Measurements from ENCODE around the gene RALGDS. TPM values are rescaled to one million over a fixed set of nuclear protein-coding genes. Genes with fewer than 3 reads are reported as not detected.

Gene RALGDS
- total and polyA plus RNA-seq, 2 of the 4 experiments (the other 2 are of a cell fraction) = 13.1 to 36.9 TPM

DNA sequence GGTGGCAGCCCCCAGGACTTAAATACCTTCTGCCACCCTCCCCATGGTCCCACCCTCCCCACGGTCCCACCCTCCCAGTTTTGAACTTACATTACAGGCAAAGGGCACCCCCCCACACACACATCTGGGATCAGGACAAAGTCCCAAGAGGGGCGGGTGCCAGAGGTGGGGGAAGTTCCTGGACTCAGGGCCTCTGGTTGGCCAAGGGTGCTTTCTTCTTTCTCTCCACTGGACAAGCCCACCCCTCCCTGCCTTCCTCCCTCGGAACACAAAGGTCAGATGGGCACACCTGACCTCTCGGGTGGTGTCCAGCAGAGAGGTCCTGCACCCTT is 19.1 kb upstream of the RALGDS start:
- no peak overlapping the region for H3K4me3 ChIP-seq (ENCODE audit: insufficient read depth, low read depth, low read length)
- TF ChIP-seq RFX5 (IDR thresholded peaks at IDR 0.05; ENCODE audit: low read depth, low read length) = no peak
- no peak overlapping the region for H3K4ac ChIP-seq (ENCODE audit: low read depth, low read length)
- H3K18ac ChIP-seq (ENCODE audit: low read depth, low read length) = no peak overlapping the region
- 100% methylated on average over 1 of the region's 4 CpGs; no CpG with 5 or more reads in 1 of the 2 experiments for WGBS, 2 experiments (ENCODE audit: extremely low coverage in 2 of 2, insufficient read length in 1 of 2)
- no peak overlapping the region for H2AFZ ChIP-seq (replicated peaks; ENCODE audit: low read length, poor library complexity)
- no peak for DNase-seq
- no peak overlapping the region for H2BK20ac ChIP-seq (ENCODE audit: low read depth, low read length)
- in situ Hi-C loops (cut with MboI; ENCODE audit: low sequenced_read_pairs) = no loop called here
- no peak overlapping the region for H3K56ac ChIP-seq (ENCODE audit: extremely low read depth, insufficient read depth, low read length)
- H3K27ac ChIP-seq (ENCODE audit: insufficient read depth, low read length) = no peak overlapping the region
- peaks cover 17% of the 10 kb centered on the region for H3K4me1 ChIP-seq (ENCODE audit: control insufficient read depth, insufficient read depth, low read length)
- no peak overlapping the region for H2AK9ac ChIP-seq (replicated peaks; ENCODE audit: low read depth, low read length, poor library complexity)
- H3K36me3 ChIP-seq (ENCODE audit: control insufficient read depth, insufficient read depth, low read length) = no peaks in the 10 kb centered on the region
- no peak overlapping the region for H3K23ac ChIP-seq (ENCODE audit: low read depth, low read length)
- CTCF ChIA-PET = no interaction called here
- H2AK5ac ChIP-seq (ENCODE audit: low read depth, low read length) = no peak overlapping the region
- no peak overlapping the region for H3K9ac ChIP-seq (ENCODE audit: low read depth, low read length)
- no peak overlapping the region for H2BK5ac ChIP-seq (ENCODE audit: low read depth, low read length, poor library complexity, severe bottlenecking)
- no TSS peak for BruUV-seq (replicated peaks)
- no peak overlapping the region for H4K8ac ChIP-seq (ENCODE audit: low read depth in 2 of 2, low read length in 2 of 2)
- no peaks in the 10 kb centered on the region for H3K27me3 ChIP-seq (ENCODE audit: control insufficient read depth, insufficient read depth, low read length)
- H2BK15ac ChIP-seq (ENCODE audit: low read depth, low read length) = no peak overlapping the region
- H4K20me1 ChIP-seq (ENCODE audit: insufficient read depth, low read length) = peaks cover 61% of the 10 kb centered on the region
- POLR2A ChIA-PET (ENCODE audit: unreplicated experiment) = no interaction called here
- H3K9me1 ChIP-seq (ENCODE audit: insufficient read depth, low read length) = peaks cover 9% of the 10 kb centered on the region; the same call in 1 of the 2 replicates
- no peak overlapping the region for H4K91ac ChIP-seq (ENCODE audit: insufficient read depth, low read depth, low read length)
- no peaks in the 10 kb centered on the region for H3K9me3 ChIP-seq (ENCODE audit: control insufficient read depth, insufficient read depth, low read length)
- no peak overlapping the region for H4K5ac ChIP-seq (ENCODE audit: low read depth, low read length)
- no peak for ATAC-seq (ENCODE audit: low read depth)
- dilution Hi-C loops (cut with HindIII; ENCODE audit: low sequenced_read_pairs, unreplicated experiment) = no loop called here
- intact Hi-C loops (cut with micrococcal nuclease) = no loop called here
- H2BK120ac ChIP-seq (ENCODE audit: low read depth, low read length) = no peak overlapping the region
- peaks cover 11 to 49% of the 10 kb centered on the region in 2 experiments for H3K79me1 ChIP-seq (ENCODE audit: low read depth in 1 of 2, low read length in 2 of 2)
- H3K4me2 ChIP-seq (ENCODE audit: low read depth, low read length) = no peak overlapping the region
- no peak overlapping the region for H3K14ac ChIP-seq (replicated peaks; ENCODE audit: low read depth, low read length)

Measured in IMR-90 (cell line).